ENCODE data around the gene SHBG.

DNA sequence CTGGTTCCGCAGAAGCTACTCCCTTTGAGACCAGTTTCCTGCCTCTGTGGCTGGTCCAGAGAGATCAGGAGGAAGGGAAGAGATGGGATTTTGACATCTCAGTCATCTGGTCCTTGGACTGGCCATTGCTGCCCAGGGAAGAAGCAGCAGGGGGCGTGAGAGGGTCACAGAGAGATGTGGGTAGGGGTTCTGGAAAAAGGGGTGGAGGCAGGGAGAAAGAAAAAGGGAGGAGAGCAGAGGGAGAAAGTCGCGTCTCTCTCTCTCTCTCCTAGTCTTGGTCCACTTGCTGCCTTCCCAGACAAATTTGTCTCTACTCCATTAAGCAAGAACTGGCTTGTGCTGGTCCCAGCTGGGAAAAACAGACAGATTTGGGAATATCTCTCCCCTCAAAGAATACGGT lies 4.4 kb downstream of the SHBG start:
- TF ChIP-seq, protein P1, sequence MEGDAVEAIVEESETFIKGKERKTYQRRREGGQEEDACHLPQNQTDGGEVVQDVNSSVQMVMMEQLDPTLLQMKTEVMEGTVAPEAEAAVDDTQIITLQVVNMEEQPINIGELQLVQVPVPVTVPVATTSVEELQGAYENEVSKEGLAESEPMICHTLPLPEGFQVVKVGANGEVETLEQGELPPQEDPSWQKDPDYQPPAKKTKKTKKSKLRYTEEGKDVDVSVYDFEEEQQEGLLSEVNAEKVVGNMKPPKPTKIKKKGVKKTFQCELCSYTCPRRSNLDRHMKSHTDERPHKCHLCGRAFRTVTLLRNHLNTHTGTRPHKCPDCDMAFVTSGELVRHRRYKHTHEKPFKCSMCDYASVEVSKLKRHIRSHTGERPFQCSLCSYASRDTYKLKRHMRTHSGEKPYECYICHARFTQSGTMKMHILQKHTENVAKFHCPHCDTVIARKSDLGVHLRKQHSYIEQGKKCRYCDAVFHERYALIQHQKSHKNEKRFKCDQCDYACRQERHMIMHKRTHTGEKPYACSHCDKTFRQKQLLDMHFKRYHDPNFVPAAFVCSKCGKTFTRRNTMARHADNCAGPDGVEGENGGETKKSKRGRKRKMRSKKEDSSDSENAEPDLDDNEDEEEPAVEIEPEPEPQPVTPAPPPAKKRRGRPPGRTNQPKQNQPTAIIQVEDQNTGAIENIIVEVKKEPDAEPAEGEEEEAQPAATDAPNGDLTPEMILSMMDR (IDR thresholded peaks at IDR 0.05), result peak in 3 of 6 experiments; percentile 16 to 33 (median 25)
- no peak for TF ChIP-seq POLR2A (IDR thresholded peaks at IDR 0.05)

Data from Peyer's patch (tissue), 4 donors.